GM21528 (cell line): ENCODE data around the gene SERP2.

ENCODE experiments used
- ATAC-seq: cut with Tn5 transposase; IDR thresholded peaks from one replicate; pipeline ENCODE4 v1.9.1; 2021; ENCODE audit warnings: mild to moderate bottlenecking, moderate library complexity; ENCODE audit not compliant: unreplicated experiment, low FRiP score

SERP2 gene

DNA sequence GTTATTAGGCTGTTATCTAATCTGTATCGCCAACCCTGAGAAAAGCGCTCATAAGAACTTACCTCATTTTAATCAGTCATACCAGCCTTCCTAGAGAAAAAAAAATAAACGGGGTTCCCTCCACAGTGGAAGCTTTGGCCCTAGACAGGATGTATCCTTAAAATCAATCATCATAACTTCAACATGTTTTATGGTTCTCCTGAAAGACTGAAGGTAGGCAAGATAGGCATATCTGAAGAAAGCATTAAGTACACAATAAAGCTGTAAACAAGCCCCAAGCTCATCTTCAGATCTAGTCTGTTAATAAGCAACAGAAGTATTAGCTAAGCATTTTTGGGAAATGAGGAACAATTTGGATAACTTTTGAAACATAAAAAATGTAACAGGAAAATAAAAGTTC is 18.7 kb upstream of the SERP2 start:
- no peak for ATAC-seq

- ATAC-seq, result no peak
These were observed 18.0 kb upstream of the SERP2 start for GRCh38 chr13:44355621-44356020.

DNA sequence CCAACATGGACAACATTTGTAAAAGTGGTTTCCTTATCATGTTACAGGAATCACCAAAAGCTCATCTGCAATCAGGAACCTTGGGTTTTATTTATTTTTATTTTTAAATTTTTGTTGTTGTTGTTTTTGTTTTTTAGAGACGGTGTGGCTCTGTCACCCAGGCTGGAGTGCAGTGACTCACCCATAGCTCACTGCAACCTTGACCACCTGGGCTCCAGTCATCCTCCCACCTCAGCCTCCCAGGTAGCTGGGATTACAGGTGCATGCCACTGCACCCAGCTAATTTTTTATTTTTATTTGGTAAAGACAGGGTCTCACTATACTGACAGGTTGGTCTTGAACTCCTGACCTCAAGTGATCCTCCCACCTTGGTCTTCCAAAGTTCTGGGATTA is 13.6 kb upstream of the SERP2 start:
- no peak for ATAC-seq

GRCh38 chr13:44362394-44363040 is 11.1 kb upstream of the SERP2 start:
- ATAC-seq, result no peak

DNA sequence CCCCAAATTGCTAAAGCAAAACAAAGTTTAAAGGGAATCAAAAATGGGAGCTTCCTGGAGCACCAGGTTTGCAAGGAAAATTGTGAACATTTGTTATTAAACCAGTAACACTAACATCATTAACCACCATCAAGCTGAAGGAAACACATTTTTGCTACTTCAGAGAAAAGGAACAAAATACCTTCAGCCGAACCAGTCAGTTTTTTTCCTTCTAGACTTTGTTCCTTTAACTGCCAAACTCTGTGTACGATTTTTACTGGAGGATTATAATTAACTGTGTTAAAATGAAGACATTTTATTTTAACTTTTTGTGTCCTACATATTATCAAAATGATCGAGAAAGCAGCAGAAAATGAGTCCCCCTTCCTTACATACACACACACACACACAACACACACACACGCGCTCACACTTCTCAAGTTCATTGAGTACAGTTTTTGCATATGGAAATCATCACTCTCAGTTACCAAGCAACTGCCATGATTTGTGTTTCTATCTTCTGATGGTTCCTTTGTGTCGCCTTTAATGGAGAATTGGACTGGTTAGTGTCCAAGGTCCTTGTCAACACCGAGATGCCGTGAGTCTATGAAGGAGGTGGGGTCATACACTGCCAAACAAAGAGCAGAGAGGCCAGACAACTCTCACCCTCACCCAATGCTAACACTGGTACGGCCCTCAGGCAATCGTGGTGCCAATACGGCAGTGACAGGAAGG is 9.8 kb upstream of the SERP2 start:
- ATAC-seq, result no peak

- ATAC-seq, result no peak
These were observed 9.2 kb upstream of the SERP2 start for GRCh38 chr13:44364345-44365000.

DNA sequence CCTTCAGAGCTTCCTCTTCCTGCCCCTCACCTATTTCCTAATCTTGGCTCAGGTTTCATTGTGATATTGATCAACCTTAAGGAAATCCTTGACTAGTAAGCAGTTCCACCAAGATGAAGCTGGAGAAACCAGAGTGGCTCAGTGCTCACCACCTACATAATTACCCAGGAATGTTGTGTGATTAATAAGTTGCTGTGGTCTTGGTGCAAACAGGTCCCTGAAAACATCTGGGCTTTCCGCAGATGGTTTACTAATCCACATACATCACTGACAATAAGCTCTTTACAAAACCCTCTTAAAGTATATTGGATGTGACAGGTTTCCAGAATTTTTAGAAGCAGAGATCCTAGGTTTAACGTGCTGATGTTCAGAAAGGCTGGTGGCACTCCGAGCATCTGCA is 8.6 kb upstream of the SERP2 start:
- no peak for ATAC-seq

- no peak for ATAC-seq
These were observed 7.7 kb upstream of the SERP2 start for GRCh38 chr13:44365899-44366298.

GRCh38 chr13:44368062-44368591 is 5.5 kb upstream of the SERP2 start:
- ATAC-seq, result no peak

DNA sequence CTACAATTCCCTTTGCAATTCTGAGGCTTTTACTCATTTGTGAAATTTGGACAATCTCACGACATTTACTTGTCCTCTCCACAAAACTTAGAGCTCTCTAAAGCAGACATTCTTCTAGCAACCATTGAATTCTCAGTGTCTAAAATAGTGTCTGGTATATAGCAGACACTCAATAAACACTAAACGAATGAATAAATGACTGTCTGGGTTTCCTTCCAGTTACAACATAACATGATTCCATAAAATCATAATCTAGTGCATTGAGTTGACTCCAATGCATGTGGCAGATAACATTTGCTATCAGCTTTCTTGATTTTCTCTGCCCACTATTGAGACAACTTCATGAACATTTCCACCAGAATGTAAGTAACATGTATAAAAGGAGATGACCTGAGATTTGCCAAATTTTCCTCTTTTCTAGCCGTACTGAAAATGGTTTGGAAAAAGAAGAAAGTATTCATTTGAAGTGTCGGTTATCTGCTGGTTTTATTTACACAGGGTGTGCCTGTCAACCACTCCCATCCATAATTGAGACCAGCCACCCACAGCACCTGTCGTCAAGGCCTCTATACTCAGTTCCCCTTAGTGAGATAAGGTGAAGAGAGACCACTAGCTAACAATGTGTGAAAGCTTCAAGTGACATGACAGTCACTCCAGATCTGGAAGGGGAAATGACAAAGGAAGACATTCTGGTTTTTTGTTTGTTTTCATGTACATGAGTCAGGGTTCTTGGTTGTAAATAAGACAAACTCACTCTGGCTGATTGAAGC is 4.8 kb upstream of the SERP2 start:
- no peak for ATAC-seq

GRCh38 chr13:44371421-44371820 is 2.2 kb upstream of the SERP2 start:
- no peak for ATAC-seq

GRCh38 chr13:44373247-44373600 is 400 bp upstream of the SERP2 start:
- no peak for ATAC-seq

GRCh38 chr13:44374348-44374712 is 706 bp downstream of the SERP2 start:
- no peak for ATAC-seq

DNA sequence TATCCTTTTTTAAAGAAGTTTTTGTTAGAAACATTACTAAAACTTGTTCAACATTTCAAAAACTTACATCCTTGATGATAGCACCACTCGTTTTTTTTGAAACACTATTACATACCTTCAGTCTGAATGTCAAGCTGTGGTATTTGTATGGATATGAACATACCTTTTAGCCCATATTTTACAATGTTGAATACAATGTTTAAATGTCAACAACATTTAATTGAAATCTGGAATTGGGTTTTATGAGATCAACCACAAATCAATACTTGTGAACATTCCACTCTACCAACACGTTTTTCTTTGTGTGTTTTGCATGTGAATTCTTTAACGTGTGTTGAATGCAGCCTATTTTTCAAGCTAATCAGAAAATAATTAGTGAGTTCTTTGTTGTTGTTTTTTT is 4.7 kb downstream of the SERP2 start:
- no peak for ATAC-seq

DNA sequence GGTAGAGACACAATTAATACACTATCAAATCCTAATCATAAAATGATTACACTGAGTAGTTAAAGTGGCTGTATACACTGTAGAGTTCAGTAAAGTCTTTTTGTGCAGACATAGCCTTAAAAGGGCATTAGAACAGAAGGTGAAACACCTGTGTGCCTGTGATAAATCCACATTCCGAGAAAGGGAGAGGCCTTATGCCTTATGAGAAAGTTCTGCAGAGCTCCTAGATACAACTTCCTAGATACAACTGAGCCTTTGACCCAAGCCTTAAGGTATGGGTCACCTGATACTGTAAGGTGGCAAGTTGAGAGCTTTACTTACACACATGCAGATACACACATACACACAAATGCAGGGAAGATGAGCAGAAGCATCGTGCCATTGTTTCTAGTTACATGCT is 6.3 kb downstream of the SERP2 start:
- ATAC-seq, result no peak

- no peak for ATAC-seq
These were observed 7.0 kb downstream of the SERP2 start for GRCh38 chr13:44380404-44381165.

DNA sequence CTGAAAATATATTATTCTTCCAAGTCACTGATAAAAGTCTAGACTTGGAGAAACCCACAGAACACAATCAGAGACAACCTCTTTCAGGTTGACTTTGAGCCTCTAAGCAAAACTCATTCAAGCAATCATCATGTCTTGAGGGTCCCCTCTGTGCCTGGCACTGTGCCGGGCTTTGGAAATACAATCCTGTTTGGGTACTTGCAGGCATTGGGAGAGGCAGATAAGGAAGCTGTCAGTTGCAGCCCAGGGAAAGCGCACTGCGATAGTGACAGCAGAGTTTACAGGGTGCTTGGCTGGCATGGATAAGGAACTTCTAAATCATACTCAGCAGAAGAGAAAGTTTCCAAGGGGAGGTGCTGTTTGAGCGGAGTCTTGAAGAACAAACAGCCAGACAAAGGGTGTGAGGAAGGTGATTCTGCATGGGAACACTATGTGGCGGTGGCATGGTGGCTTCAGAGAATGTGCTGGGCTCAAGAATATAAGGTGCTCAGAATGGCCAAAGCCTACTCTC is 9.1 kb downstream of the SERP2 start:
- ATAC-seq, result no peak

GRCh38 chr13:44383945-44384344 is 10.3 kb downstream of the SERP2 start:
- no peak for ATAC-seq

DNA sequence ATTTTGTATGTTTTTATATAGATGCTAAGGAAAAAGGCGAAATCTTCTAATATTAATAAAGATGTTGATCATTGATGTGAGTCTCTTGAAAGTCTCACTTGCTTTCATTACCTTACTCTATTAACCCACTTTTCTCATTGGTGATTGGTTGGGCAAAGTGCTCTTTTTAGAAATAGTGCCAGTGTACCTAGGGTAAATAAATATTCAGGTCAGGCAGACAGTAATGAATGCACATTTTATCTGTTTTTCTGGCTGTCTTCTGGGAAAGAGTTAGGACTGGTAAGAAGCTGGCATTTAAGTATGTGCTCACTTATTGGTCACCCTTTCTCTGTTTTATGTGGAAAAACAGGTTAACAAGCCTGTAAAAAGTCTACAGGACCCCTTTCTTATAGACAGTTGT is 11.2 kb downstream of the SERP2 start:
- ATAC-seq, result no peak

GRCh38 chr13:44385401-44385800 is 11.8 kb downstream of the SERP2 start:
- ATAC-seq, result no peak
